ENCODE data around the gene CENPP. TPM values are rescaled to one million over a fixed set of nuclear protein-coding genes. Genes with fewer than 3 reads are reported as not detected.

CENPP gene
- total RNA-seq, 1 experiment from 2014 or later: 14.3 TPM

DNA sequence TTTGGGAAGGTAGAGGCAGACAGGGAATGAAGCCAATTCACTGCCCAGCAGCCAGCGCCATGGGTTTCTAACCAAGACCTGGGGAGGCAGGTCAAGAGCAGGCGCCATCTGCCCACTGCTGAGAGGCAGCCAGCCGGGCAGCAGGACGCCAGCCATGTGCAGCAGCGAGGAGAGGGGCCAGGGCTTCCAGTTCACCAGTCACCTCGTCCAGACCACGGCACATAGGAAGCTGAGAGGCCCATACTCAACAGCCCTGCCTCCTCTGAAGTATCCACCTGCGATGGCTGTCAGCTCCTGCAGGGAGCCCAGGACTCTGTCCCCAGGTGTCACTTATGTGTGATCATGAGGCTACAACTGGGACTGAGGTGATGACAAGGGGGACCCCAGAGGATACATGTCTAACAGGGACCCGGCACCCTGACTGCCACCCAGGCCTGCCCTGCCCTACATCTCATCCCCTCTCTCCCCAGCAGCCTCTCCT lies 314.1 kb downstream of the CENPP start:
- Mint-ChIP-seq H3K36me3 (peaks cover 21% of the 10 kb centered on the region), H3K27ac (no peak overlapping the region), H3K4me1 (no peaks in the 10 kb centered on the region), H3K27me3 (ENCODE audit: low read depth) (no peaks in the 10 kb centered on the region), H3K9me3 (no peaks in the 10 kb centered on the region), H3K4me3 (no peak overlapping the region)
- ChIA-PET CTCF (no interaction called here), POLR2A (no interaction called here)
- no peak for ATAC-seq
- DNase-seq (ENCODE audit: low spot score): no peak
- no peak for TF ChIP-seq RORB (CRISPR knock-in tag; IDR thresholded peaks at IDR 0.05)
- TF ChIP-seq TP53 (CRISPR knock-in tag; IDR thresholded peaks at IDR 0.05): no peak
- TF ChIP-seq, protein P1, sequence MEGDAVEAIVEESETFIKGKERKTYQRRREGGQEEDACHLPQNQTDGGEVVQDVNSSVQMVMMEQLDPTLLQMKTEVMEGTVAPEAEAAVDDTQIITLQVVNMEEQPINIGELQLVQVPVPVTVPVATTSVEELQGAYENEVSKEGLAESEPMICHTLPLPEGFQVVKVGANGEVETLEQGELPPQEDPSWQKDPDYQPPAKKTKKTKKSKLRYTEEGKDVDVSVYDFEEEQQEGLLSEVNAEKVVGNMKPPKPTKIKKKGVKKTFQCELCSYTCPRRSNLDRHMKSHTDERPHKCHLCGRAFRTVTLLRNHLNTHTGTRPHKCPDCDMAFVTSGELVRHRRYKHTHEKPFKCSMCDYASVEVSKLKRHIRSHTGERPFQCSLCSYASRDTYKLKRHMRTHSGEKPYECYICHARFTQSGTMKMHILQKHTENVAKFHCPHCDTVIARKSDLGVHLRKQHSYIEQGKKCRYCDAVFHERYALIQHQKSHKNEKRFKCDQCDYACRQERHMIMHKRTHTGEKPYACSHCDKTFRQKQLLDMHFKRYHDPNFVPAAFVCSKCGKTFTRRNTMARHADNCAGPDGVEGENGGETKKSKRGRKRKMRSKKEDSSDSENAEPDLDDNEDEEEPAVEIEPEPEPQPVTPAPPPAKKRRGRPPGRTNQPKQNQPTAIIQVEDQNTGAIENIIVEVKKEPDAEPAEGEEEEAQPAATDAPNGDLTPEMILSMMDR (IDR thresholded peaks at IDR 0.05): no peak
- TF ChIP-seq NFYB (CRISPR knock-in tag; conservative IDR thresholded peaks at IDR 0.05; ENCODE audit: low read depth): no peak
- TF ChIP-seq, protein P2, sequence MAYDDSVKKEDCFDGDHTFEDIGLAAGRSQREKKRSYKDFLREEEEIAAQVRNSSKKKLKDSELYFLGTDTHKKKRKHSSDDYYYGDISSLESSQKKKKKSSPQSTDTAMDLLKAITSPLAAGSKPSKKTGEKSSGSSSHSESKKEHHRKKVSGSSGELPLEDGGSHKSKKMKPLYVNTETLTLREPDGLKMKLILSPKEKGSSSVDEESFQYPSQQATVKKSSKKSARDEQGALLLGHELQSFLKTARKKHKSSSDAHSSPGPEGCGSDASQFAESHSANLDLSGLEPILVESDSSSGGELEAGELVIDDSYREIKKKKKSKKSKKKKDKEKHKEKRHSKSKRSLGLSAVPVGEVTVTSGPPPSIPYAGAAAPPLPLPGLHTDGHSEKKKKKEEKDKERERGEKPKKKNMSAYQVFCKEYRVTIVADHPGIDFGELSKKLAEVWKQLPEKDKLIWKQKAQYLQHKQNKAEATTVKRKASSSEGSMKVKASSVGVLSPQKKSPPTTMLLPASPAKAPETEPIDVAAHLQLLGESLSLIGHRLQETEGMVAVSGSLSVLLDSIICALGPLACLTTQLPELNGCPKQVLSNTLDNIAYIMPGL (CRISPR knock-in tag; IDR thresholded peaks at IDR 0.05): no peak
- TF ChIP-seq ZNF317 (CRISPR knock-in tag; IDR thresholded peaks at IDR 0.05; ENCODE audit: borderline replicate concordance, low read depth): no peak
- TF ChIP-seq SOX15 (CRISPR knock-in tag; IDR thresholded peaks at IDR 0.05): no peak
- TF ChIP-seq ZNF671 (CRISPR knock-in tag; IDR thresholded peaks at IDR 0.05): no peak
- no peak for TF ChIP-seq GABPB1 (CRISPR knock-in tag; IDR thresholded peaks at IDR 0.05)
- TF ChIP-seq PRRX2 (CRISPR knock-in tag; IDR thresholded peaks at IDR 0.05): no peak
- TF ChIP-seq SMAD3 (CRISPR knock-in tag; IDR thresholded peaks at IDR 0.05; ENCODE audit: borderline replicate concordance): no peak
- TF ChIP-seq, protein P3, sequence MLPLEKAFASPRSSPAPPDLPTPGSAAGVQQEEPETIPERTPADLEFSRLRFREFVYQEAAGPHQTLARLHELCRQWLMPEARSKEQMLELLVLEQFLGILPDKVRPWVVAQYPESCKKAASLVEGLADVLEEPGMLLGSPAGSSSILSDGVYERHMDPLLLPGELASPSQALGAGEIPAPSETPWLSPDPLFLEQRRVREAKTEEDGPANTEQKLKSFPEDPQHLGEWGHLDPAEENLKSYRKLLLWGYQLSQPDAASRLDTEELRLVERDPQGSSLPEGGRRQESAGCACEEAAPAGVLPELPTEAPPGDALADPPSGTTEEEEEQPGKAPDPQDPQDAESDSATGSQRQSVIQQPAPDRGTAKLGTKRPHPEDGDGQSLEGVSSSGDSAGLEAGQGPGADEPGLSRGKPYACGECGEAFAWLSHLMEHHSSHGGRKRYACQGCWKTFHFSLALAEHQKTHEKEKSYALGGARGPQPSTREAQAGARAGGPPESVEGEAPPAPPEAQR (CRISPR knock-in tag; IDR thresholded peaks at IDR 0.05): no peak
- no peak for TF ChIP-seq ZNF219 (CRISPR knock-in tag; IDR thresholded peaks at IDR 0.05; ENCODE audit: borderline replicate concordance)
- TF ChIP-seq, protein P4, sequence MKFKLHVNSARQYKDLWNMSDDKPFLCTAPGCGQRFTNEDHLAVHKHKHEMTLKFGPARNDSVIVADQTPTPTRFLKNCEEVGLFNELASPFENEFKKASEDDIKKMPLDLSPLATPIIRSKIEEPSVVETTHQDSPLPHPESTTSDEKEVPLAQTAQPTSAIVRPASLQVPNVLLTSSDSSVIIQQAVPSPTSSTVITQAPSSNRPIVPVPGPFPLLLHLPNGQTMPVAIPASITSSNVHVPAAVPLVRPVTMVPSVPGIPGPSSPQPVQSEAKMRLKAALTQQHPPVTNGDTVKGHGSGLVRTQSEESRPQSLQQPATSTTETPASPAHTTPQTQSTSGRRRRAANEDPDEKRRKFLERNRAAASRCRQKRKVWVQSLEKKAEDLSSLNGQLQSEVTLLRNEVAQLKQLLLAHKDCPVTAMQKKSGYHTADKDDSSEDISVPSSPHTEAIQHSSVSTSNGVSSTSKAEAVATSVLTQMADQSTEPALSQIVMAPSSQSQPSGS (CRISPR knock-in tag; IDR thresholded peaks at IDR 0.05; ENCODE audit: borderline replicate concordance, low read depth): no peak
- TF ChIP-seq ESRRA (CRISPR knock-in tag; IDR thresholded peaks at IDR 0.05; ENCODE audit: borderline replicate concordance): no peak
- no peak for TF ChIP-seq TEAD4 (CRISPR knock-in tag; IDR thresholded peaks at IDR 0.05)
- TF ChIP-seq NFE2L1 (CRISPR knock-in tag; IDR thresholded peaks at IDR 0.05): no peak

DNA sequence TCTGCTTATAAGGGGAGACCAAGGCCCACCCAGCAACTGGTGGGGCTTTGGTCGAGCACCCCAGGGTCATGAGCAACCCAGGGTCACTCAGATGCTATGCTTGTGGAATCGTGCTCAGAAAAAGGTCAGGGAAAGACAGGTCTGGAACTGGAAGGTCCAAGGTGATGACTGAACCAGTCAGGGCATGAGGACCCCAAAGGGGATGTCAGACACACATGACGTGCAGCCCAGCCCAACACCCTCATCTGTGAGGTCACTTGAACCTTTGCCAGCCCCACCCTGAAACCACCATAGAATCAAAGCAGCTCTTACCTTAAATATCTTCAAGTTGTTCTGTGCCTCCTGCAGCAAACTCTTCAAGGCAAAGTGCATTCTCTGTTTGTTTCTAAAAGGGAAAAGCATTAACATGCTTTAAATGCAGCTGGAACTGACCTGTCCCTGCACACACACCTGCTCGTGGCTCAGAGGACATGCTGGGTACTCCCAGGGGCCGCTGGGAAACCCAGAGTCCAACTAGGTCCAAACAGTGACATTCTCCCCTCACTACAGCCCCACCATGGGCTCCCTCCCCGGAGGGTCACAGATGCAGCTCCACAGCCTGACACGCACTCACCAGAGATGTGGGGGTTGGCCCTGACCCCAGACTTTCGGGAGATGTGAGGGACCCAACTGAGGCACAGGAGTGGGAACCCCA lies 314.8 kb downstream of the CENPP start:
- ChIA-PET POLR2A (no interaction called here), CTCF (no interaction called here)
- H3K9me3 Mint-ChIP-seq: no peaks in the 10 kb centered on the region
- no peak for DNase-seq (ENCODE audit: low spot score)
- H3K27me3 Mint-ChIP-seq (ENCODE audit: low read depth): no peaks in the 10 kb centered on the region
- H3K4me1 Mint-ChIP-seq: no peaks in the 10 kb centered on the region
- no peak overlapping the region for H3K27ac Mint-ChIP-seq
- ATAC-seq: no peak
- peaks cover 25% of the 10 kb centered on the region for H3K36me3 Mint-ChIP-seq
- H3K4me3 Mint-ChIP-seq: no peak overlapping the region
- TF ChIP-seq GABPB1 (CRISPR knock-in tag; IDR thresholded peaks at IDR 0.05) (no peak), TP53 (CRISPR knock-in tag; IDR thresholded peaks at IDR 0.05) (no peak)
